ENCODE data around the gene NOS1AP. TPM values are rescaled to one million over a fixed set of nuclear protein-coding genes. Genes with fewer than 3 reads are reported as not detected.

The NOS1AP gene
- total RNA-seq, 1 experiment from 2014 or later: 9.9 TPM

DNA sequence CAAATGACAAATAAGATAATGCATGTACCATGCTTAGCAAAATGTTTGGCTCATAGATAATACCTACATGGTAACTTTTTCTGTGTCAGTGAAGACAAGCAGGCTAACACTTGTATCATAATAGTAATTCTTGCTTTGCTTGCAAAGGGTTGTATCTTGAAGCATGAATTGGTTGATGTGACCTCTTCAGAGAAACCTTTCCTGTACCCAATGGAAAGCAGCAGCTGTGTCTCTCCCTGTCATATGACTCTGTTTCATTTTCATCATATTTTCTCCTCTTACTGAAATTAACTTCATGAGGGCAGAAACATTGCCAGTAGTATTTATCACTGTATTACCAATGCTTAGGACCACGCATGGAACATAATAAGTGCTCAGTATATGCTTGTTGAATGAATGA, 338.0 kb downstream of the NOS1AP start:
- TF ChIP-seq, protein P1, sequence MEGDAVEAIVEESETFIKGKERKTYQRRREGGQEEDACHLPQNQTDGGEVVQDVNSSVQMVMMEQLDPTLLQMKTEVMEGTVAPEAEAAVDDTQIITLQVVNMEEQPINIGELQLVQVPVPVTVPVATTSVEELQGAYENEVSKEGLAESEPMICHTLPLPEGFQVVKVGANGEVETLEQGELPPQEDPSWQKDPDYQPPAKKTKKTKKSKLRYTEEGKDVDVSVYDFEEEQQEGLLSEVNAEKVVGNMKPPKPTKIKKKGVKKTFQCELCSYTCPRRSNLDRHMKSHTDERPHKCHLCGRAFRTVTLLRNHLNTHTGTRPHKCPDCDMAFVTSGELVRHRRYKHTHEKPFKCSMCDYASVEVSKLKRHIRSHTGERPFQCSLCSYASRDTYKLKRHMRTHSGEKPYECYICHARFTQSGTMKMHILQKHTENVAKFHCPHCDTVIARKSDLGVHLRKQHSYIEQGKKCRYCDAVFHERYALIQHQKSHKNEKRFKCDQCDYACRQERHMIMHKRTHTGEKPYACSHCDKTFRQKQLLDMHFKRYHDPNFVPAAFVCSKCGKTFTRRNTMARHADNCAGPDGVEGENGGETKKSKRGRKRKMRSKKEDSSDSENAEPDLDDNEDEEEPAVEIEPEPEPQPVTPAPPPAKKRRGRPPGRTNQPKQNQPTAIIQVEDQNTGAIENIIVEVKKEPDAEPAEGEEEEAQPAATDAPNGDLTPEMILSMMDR (IDR thresholded peaks at IDR 0.05; ENCODE audit: unreplicated experiment): no peak
- Mint-ChIP-seq H3K4me1 (ENCODE audit: low read depth, unreplicated experiment) (peaks cover 7% of the 10 kb centered on the region), H3K4me3 (ENCODE audit: low read depth, unreplicated experiment) (no peak overlapping the region), H3K36me3 (ENCODE audit: insufficient read depth, unreplicated experiment) (no peaks in the 10 kb centered on the region), H3K27me3 (ENCODE audit: unreplicated experiment) (no peaks in the 10 kb centered on the region), H3K27ac (ENCODE audit: unreplicated experiment) (no peak overlapping the region), H3K9me3 (ENCODE audit: low read depth, unreplicated experiment) (no peaks in the 10 kb centered on the region)
- DNase-seq: no peak
- CTCF ChIA-PET: interaction anchor here (1.0 kb wide), 1 partner anchor 12 kb away, joined by 3 read pairs; no protein-coding TSS in a partner anchor
- no TSS peak for BruUV-seq (replicated peaks)
- intact Hi-C loops (cut with micrococcal nuclease; ENCODE audit: unreplicated experiment): no loop called here

- Mint-ChIP-seq H3K4me3 (ENCODE audit: low read depth, unreplicated experiment) (no peak within 1 kb of the TSS), H3K27me3 (ENCODE audit: unreplicated experiment) (no peaks in the 10 kb centered on the region), H3K9me3 (ENCODE audit: low read depth, unreplicated experiment) (peaks cover 4% of the 10 kb centered on the region), H3K36me3 (ENCODE audit: insufficient read depth, unreplicated experiment) (no peaks in the 10 kb centered on the region), H3K4me1 (ENCODE audit: low read depth, unreplicated experiment) (peaks cover 7% of the 10 kb centered on the region), H3K27ac (ENCODE audit: unreplicated experiment) (no peak within 1 kb of the TSS)
- intact Hi-C loops (cut with micrococcal nuclease; ENCODE audit: unreplicated experiment): no loop called here
- no peak for DNase-seq
- no TSS peak for BruUV-seq (replicated peaks)
- CTCF ChIA-PET: no interaction called here
- TF ChIP-seq, protein P1 (IDR thresholded peaks at IDR 0.05; ENCODE audit: unreplicated experiment): no peak
Measured at GRCh38 chr1:162412002-162412401, 342.5 kb downstream of the NOS1AP start, which contains the start of gene SH2D1B. Gene SH2D1B, minus strand, starts transcription at chr1:162412136. Its CDS starts 120 bp downstream, at chr1:162412016.

- H3K27me3 Mint-ChIP-seq (ENCODE audit: unreplicated experiment): no peaks in the 10 kb centered on the region
- CTCF ChIA-PET: no interaction called here
- peaks cover 4% of the 10 kb centered on the region for H3K9me3 Mint-ChIP-seq (ENCODE audit: low read depth, unreplicated experiment)
- no peak overlapping the region for H3K4me3 Mint-ChIP-seq (ENCODE audit: low read depth, unreplicated experiment)
- peaks cover 37% of the 10 kb centered on the region for H3K4me1 Mint-ChIP-seq (ENCODE audit: low read depth, unreplicated experiment)
- no peak overlapping the region for H3K27ac Mint-ChIP-seq (ENCODE audit: unreplicated experiment)
- DNase-seq: no peak
- TF ChIP-seq, protein P1 (IDR thresholded peaks at IDR 0.05; ENCODE audit: unreplicated experiment): no peak
- intact Hi-C loops (cut with micrococcal nuclease; ENCODE audit: unreplicated experiment): no loop called here
- BruUV-seq (replicated peaks): no TSS peak
- H3K36me3 Mint-ChIP-seq (ENCODE audit: insufficient read depth, unreplicated experiment): no peaks in the 10 kb centered on the region
Measured at GRCh38 chr1:162416215-162416614, 346.7 kb downstream of the NOS1AP start.

- no peak overlapping the region for H3K27ac Mint-ChIP-seq (ENCODE audit: unreplicated experiment)
- peaks cover 4% of the 10 kb centered on the region for H3K9me3 Mint-ChIP-seq (ENCODE audit: low read depth, unreplicated experiment)
- H3K36me3 Mint-ChIP-seq (ENCODE audit: insufficient read depth, unreplicated experiment): no peaks in the 10 kb centered on the region
- intact Hi-C loops (cut with micrococcal nuclease; ENCODE audit: unreplicated experiment): no loop called here
- TF ChIP-seq, protein P1 (IDR thresholded peaks at IDR 0.05; ENCODE audit: unreplicated experiment): no peak
- no TSS peak for BruUV-seq (replicated peaks)
- peaks cover 39% of the 10 kb centered on the region for H3K4me1 Mint-ChIP-seq (ENCODE audit: low read depth, unreplicated experiment)
- no peak for DNase-seq
- H3K27me3 Mint-ChIP-seq (ENCODE audit: unreplicated experiment): no peaks in the 10 kb centered on the region
- CTCF ChIA-PET: no interaction called here
- no peak overlapping the region for H3K4me3 Mint-ChIP-seq (ENCODE audit: low read depth, unreplicated experiment)
Measured at GRCh38 chr1:162416909-162417308, 347.4 kb downstream of the NOS1AP start.

Measured in Calu3 (cell line).